GM23338 (cell line): ENCODE data around the gene ZNF334. TPM values are rescaled to one million over a fixed set of nuclear protein-coding genes. Genes with fewer than 3 reads are reported as not detected.

Experiments
- ATAC-seq: fragments of 200-7000 bp; cut with Tn5 transposase; 3 replicates; pipeline ENCODE4 v1.9.1; 2020
- DNase-seq: peaks from one replicate; pipeline ENCODE4 v3.0.0-alpha.2; 2015; ENCODE audit warnings: low spot score
- H2AFZ ChIP-seq: fragments of 200-600 bp; sonication (generic); 2 replicates; pipeline ENCODE4 v1.8.0; 2016; ENCODE audit warnings: antibody characterized with exemption, mild to moderate bottlenecking, moderate library complexity
- H3F3A ChIP-seq: fragments of 200-600 bp; sonication (generic); replicated peaks from 2 replicates; pipeline ENCODE4 v1.8.0; 2017; ENCODE audit warnings: antibody characterized with exemption, mixed run types, low read depth
- H3K27ac ChIP-seq: fragments of 200-600 bp; sonication (generic); 2 replicates; pipeline ENCODE4 v1.6.1; 2016; ENCODE audit warnings: low read depth
- H3K27me3 ChIP-seq: fragments of 200-600 bp; sonication (generic); 2 replicates; pipeline ENCODE4 v1.8.0; 2016; ENCODE audit warnings: mild to moderate bottlenecking, mixed run types, moderate library complexity; ENCODE audit not compliant: insufficient read depth
- H3K36me3 ChIP-seq: fragments of 200-600 bp; sonication (generic); 2 replicates; pipeline ENCODE4 v1.8.0; 2016; ENCODE audit warnings: mild to moderate bottlenecking; ENCODE audit not compliant: insufficient read depth
- H3K4me1 ChIP-seq: fragments of 200-600 bp; sonication (generic); 2 replicates; pipeline ENCODE4 v1.8.0; 2016; ENCODE audit warnings: mild to moderate bottlenecking, moderate library complexity; ENCODE audit not compliant: insufficient read depth
- H3K4me2 ChIP-seq: fragments of 200-600 bp; sonication (generic); 2 replicates; pipeline ENCODE4 v1.7.1; 2017; ENCODE audit warnings: mixed run types
- H3K4me3 ChIP-seq: fragments of 200-600 bp; sonication (generic); 2 replicates; pipeline ENCODE4 v1.6.1; 2016; ENCODE audit warnings: mixed run types
- H3K79me2 ChIP-seq: fragments of 200-600 bp; sonication (generic); replicated peaks from 2 replicates; pipeline ENCODE4 v1.8.0; 2017; ENCODE audit warnings: mild to moderate bottlenecking; ENCODE audit not compliant: insufficient read depth
- H3K9me2 ChIP-seq: fragments of 200-600 bp; sonication (generic); 2 replicates; pipeline ENCODE4 v1.8.0; 2017; ENCODE audit not compliant: insufficient read depth
- H4K20me1 ChIP-seq: fragments of 200-600 bp; sonication (generic); replicated peaks from 2 replicates; pipeline ENCODE4 v1.8.0; 2017; ENCODE audit warnings: mild to moderate bottlenecking; ENCODE audit not compliant: insufficient read depth
- H3K27ac Mint-ChIP-seq: 2 replicates; pipeline ENCODE4 v1.8.0; 2020; ENCODE audit warnings: inconsistent platforms, mild to moderate bottlenecking, moderate library complexity, mixed read lengths
- H3K27me3 Mint-ChIP-seq: 3 replicates; pipeline ENCODE4 v1.8.0; 2022; ENCODE audit warnings: low read depth, mild to moderate bottlenecking, moderate library complexity, mixed read lengths, inconsistent platforms; ENCODE audit not compliant: insufficient read depth, poor library complexity
- H3K36me3 Mint-ChIP-seq: 3 replicates; pipeline ENCODE4 v1.8.0; 2021; ENCODE audit warnings: low read depth, mild to moderate bottlenecking, inconsistent platforms, moderate library complexity, mixed read lengths
- H3K4me1 Mint-ChIP-seq: 3 replicates; pipeline ENCODE4 v1.8.0; 2020; ENCODE audit warnings: mild to moderate bottlenecking, inconsistent platforms, mixed read lengths
- H3K4me3 Mint-ChIP-seq: 3 replicates; pipeline ENCODE4 v1.8.0; 2021; ENCODE audit warnings: moderate library complexity, mild to moderate bottlenecking, inconsistent platforms, mixed read lengths
- H3K9me3 Mint-ChIP-seq: 3 replicates; pipeline ENCODE4 v1.8.0; 2020; ENCODE audit warnings: moderate library complexity, mild to moderate bottlenecking, inconsistent platforms, mixed read lengths
- CREB1 ChIP-seq: fragments of 250-450 bp; sonication (Bioruptor Pico); IDR thresholded peaks from 2 replicates; pipeline ENCODE4 v1.5.0; 2020; ENCODE audit warnings: low read depth, mild to moderate bottlenecking, moderate library complexity
- CTCF ChIP-seq, 2 experiments: fragments of 200-600 bp in 1 of 2; sonication (generic) in 1 of 2; conservative IDR thresholded peaks; 2 replicates each; pipeline versions ENCODE4 v1.5.1 to v1.6.1; 2016 to 2017; ENCODE audit warnings: antibody characterized with exemption in 2 of 2, low read depth in 2 of 2, mild to moderate bottlenecking in 2 of 2, moderate library complexity in 1 of 2
- EZH2 ChIP-seq: fragments of 200-600 bp; sonication (generic); IDR thresholded peaks from one replicate; pipeline ENCODE4 v1.8.0; 2017; ENCODE audit warnings: antibody characterized with exemption, mild to moderate bottlenecking, low read depth; ENCODE audit not compliant: unreplicated experiment
- EZH2phosphoT487 ChIP-seq: fragments of 200-600 bp; sonication (generic); IDR thresholded peaks from one replicate; pipeline ENCODE4 v1.8.1; 2018; ENCODE audit warnings: antibody characterized with exemption; ENCODE audit not compliant: unreplicated experiment
- NANOG ChIP-seq: IDR thresholded peaks from 2 replicates; pipeline ENCODE4 v1.6.1; 2016; ENCODE audit warnings: antibody characterized with exemption, borderline replicate concordance
- POLR2AphosphoS5 ChIP-seq: IDR thresholded peaks from 2 replicates; pipeline ENCODE4 v1.6.1; 2016; ENCODE audit warnings: antibody characterized with exemption, low read depth
- REST ChIP-seq: IDR thresholded peaks from one replicate; pipeline ENCODE4 v1.6.1; 2018; ENCODE audit warnings: antibody characterized with exemption; ENCODE audit not compliant: unreplicated experiment
- STAT1 ChIP-seq: IDR thresholded peaks from one replicate; pipeline ENCODE4 v1.6.1; 2016; ENCODE audit warnings: antibody characterized with exemption; ENCODE audit not compliant: unreplicated experiment
- ZNF114 ChIP-seq: fragments of 250-450 bp; sonication (Bioruptor Pico); IDR thresholded peaks from 2 replicates; pipeline ENCODE4 v1.5.0; 2020; ENCODE audit warnings: mild to moderate bottlenecking, moderate library complexity
- ZNF331 ChIP-seq: fragments of 250-450 bp; sonication (Bioruptor Pico); IDR thresholded peaks from 2 replicates; pipeline ENCODE4 v1.5.0; 2020; ENCODE audit warnings: low read depth, mild to moderate bottlenecking, moderate library complexity
- polyA plus RNA-seq: library from polyadenylated mRNA; unstranded; fragments of >200 nt; fragmentation: Nextera tagmentation; extraction: Ambion mirVana; gene quantifications from 2 replicates; pipeline ENCODE4 v1.2.1, GENCODE V29; 2016
- total RNA-seq: library from RNA; depleted of rRNA; stranded (reverse); fragments of >200 nt; shearing (Covaris generic); gene quantifications from 2 replicates; pipeline ENCODE4 v1.2.3, GENCODE V29; 2014
- TF ChIP-seq, protein P1 (sequence below): IDR thresholded peaks from 2 replicates; pipeline ENCODE4 v1.6.1; 2016; ENCODE audit warnings: antibody characterized with exemption

The ZNF334 gene
- total and polyA plus RNA-seq, 2 experiments from 2014 or later: 12.4 to 19.1 TPM

DNA sequence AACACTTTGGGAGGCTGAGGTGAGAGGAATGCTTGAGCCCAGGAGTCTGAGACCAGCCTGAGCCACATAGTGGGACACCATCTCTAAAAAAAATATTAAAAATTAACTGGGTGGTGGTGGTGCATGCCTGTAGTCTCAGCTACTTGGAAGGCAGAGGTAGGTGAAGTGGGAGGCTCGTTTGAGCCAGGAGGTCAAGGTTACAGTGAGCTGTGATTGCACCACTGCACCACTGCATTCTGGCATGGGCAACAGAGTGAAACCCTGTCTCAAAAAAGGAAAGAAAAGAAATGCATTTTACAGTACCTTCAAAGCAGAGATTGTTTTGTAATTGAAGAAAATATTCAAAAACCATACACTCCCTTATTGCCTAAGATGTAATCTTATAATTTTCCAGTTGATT lies 30.6 kb upstream of the ZNF334 start (continued):
- TF ChIP-seq REST (no peak), EZH2 (no peak)

- Histone ChIP-seq H4K20me1 (no peaks in the 10 kb centered on the region), H3K9me2 (0 out of 2 replicates have a peak, but pooled peaks cover 5% of the 10 kb centered on the region), H3K79me2 (no peaks in the 10 kb centered on the region), H3K4me1 (no peaks in the 10 kb centered on the region), H3K36me3 (no peaks in the 10 kb centered on the region), H3K4me3 (no peak overlapping the region), H3K27ac (no peak overlapping the region), H3F3A (no peaks in the 10 kb centered on the region), H3K27me3 (no peaks in the 10 kb centered on the region), H3K4me2 (no peak overlapping the region), H2AFZ (no peak overlapping the region; the same call in 1 of the 2 replicates)
- TF ChIP-seq NANOG (no peak), REST (no peak), EZH2phosphoT487 (no peak)
- no peaks in the 10 kb centered on the region for H3K9me3 Mint-ChIP-seq
- no peak for DNase-seq
- H3K4me3 Mint-ChIP-seq: no peak overlapping the region
- no peaks in the 10 kb centered on the region for H3K36me3 Mint-ChIP-seq
- H3K27me3 Mint-ChIP-seq: peaks cover under 1% of the 10 kb centered on the region
- no peak overlapping the region for H3K27ac Mint-ChIP-seq
- no peak for ATAC-seq
- peaks cover 11% of the 10 kb centered on the region for H3K4me1 Mint-ChIP-seq
These were observed 29.7 kb upstream of the ZNF334 start for GRCh38 chr20:46543033-46543432.

DNA sequence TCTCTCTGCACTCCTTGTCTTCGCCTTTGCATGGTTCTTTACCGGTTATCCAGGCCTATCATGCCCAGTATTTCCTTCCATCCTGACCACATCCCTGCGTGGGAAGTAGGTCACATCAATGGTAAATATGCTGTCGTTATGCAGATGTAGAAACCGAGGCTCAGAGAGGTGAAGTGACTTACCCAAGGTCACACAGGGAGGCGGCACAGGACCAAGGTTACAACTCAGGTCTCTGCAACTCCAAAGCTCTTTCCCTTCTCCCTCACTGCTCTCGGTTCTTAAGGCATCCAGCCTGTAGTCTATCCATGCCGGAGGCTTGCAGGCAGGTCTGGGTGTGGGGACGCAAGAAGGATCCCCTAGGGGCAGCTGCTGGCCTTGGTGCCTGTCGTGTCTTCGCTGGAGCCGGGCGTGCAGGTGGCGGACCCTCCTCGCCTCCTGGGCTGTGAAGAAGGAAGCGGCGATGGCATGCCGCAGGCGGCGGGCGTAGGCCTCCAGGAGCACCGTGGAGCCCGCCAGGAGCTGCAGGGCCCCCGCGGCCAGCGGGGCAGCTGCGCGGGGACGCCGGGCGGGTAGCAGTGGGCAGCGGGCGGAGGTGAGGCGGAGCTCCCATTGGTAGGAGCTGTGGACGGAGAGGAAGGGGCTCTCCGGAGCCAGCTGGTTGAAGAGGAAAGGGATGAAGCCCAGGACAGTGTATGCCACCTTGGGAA lies 28.0 kb upstream of the ZNF334 start:
- peaks cover 3% of the 10 kb centered on the region for H3K27me3 Mint-ChIP-seq
- Histone ChIP-seq H2AFZ (0 out of 2 replicates have a peak overlapping the region, but pooled peaks have one; percentile 38), H4K20me1 (no peaks in the 10 kb centered on the region), H3K79me2 (no peaks in the 10 kb centered on the region), H3K4me2 (no peak overlapping the region), H3K27ac (no peak overlapping the region), H3K4me3 (no peak overlapping the region), H3K4me1 (no peaks in the 10 kb centered on the region), H3K36me3 (no peaks in the 10 kb centered on the region), H3F3A (no peaks in the 10 kb centered on the region), H3K9me2 (0 out of 2 replicates have a peak, but pooled peaks cover 8% of the 10 kb centered on the region), H3K27me3 (no peaks in the 10 kb centered on the region)
- H3K9me3 Mint-ChIP-seq: no peaks in the 10 kb centered on the region
- DNase-seq (no peak), ATAC-seq (peak; percentile 50; the same call in 2 of the 3 replicates)
- H3K4me1 Mint-ChIP-seq: peaks cover 11% of the 10 kb centered on the region
- H3K27ac Mint-ChIP-seq: no peak overlapping the region
- no peaks in the 10 kb centered on the region; the same call in 2 of the 3 replicates for H3K36me3 Mint-ChIP-seq
- H3K4me3 Mint-ChIP-seq: no peak overlapping the region
- TF ChIP-seq ZNF331 (CRISPR knock-in tag) (no peak), POLR2AphosphoS5 (no peak), CTCF (conservative IDR thresholded peaks at IDR 0.05; ENCODE audit: low read depth in 2 of 2) (no peak), NANOG (no peak), CREB1 (no peak), ZNF114 (no peak), EZH2phosphoT487 (no peak), STAT1 (no peak)
- TF ChIP-seq, protein P1, sequence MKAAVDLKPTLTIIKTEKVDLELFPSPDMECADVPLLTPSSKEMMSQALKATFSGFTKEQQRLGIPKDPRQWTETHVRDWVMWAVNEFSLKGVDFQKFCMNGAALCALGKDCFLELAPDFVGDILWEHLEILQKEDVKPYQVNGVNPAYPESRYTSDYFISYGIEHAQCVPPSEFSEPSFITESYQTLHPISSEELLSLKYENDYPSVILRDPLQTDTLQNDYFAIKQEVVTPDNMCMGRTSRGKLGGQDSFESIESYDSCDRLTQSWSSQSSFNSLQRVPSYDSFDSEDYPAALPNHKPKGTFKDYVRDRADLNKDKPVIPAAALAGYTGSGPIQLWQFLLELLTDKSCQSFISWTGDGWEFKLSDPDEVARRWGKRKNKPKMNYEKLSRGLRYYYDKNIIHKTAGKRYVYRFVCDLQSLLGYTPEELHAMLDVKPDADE: no peak
